ENCODE measurements around the gene FOXJ1.

FOXJ1 gene

DNA sequence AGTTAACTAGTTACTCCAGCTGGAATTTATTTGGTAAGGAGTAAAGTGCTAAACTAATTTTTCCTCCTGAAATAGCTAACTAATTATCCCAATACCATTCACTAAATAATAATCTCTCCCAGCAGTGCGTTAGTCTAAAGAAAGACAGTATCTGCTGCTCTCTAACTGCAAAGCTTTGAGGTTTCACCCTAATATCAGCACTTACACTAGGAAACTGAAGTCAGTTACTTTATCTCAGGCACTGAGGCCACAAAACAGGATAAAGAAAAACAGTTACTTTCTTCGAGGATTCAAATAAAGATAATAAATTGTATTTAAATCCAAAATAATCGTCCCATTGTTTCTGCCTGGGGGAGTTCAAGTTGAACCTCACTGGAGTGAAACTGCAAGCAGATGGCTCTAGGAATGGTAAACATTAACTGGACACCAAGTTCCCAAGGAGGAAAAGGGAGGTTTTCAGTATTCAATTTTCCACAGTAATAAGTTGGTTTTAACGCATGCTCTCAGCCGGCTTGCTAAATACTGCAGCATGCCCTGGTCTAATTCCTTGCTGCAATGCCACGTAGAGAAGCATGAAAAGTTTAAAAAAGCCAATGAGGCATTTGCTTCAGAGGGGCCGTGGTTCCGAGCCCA, 20.0 kb upstream of the FOXJ1 start:
- no peaks in the 10 kb centered on the region for H3K36me3 ChIP-seq (ENCODE audit: insufficient read depth, insufficient read length, low read length)
- TF ChIP-seq SUZ12 (IDR thresholded peaks at IDR 0.05; ENCODE audit: extremely low read depth, insufficient read depth, insufficient read length) (no peak), YY1 (IDR thresholded peaks at IDR 0.05; ENCODE audit: insufficient read depth, insufficient read length) (no peak), ZNF274 (IDR thresholded peaks at IDR 0.05; ENCODE audit: low read depth, low read length) (no peak)
- peaks cover 7% of the 10 kb centered on the region for H3K4me1 ChIP-seq (ENCODE audit: insufficient read depth, insufficient read length)
- no peaks in the 10 kb centered on the region for H3K9me3 ChIP-seq (ENCODE audit: insufficient read depth, low read length)
- no peak overlapping the region for H3K9ac ChIP-seq (ENCODE audit: insufficient read length, low read depth)
- H3K4me3 ChIP-seq (ENCODE audit: insufficient read length, low read depth), result no peak overlapping the region
- no peak for DNase-seq (ENCODE audit: low read depth, low spot score)
- H3K27me3 ChIP-seq (ENCODE audit: insufficient read depth, insufficient read length), result no peaks in the 10 kb centered on the region

DNA sequence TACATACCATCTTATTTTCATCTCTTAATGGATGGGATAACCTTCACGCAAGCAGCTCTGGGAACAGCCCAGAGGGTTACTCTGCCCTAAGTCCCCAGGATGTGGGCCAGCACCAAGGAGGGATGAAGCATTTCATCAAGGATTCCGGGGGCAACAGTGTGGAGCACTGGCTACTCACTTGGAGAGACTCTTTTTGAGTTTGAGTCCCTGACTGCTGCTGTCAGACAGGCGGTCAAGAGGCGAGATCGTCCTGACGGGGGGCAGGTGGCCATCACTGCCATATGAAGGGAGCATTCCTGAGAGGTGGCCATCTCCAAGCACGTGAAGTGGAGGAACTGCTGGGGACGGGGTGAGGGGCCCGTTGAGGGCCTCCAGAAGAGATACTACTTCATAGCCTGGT, 18.1 kb upstream of the FOXJ1 start:
- no peak for DNase-seq (ENCODE audit: low read depth, low spot score)
- Histone ChIP-seq H3K4me1 (ENCODE audit: insufficient read depth, insufficient read length) (peaks cover 8% of the 10 kb centered on the region), H3K36me3 (ENCODE audit: insufficient read depth, insufficient read length, low read length) (no peaks in the 10 kb centered on the region), H3K9me3 (ENCODE audit: insufficient read depth, low read length) (no peaks in the 10 kb centered on the region), H3K9ac (ENCODE audit: insufficient read length, low read depth) (no peak overlapping the region), H3K4me3 (ENCODE audit: insufficient read length, low read depth) (no peak overlapping the region), H3K27me3 (ENCODE audit: insufficient read depth, insufficient read length) (no peaks in the 10 kb centered on the region)
- TF ChIP-seq YY1 (IDR thresholded peaks at IDR 0.05; ENCODE audit: insufficient read depth, insufficient read length) (no peak), SUZ12 (IDR thresholded peaks at IDR 0.05; ENCODE audit: extremely low read depth, insufficient read depth, insufficient read length) (no peak), ZNF274 (IDR thresholded peaks at IDR 0.05; ENCODE audit: low read depth, low read length) (no peak)

DNA sequence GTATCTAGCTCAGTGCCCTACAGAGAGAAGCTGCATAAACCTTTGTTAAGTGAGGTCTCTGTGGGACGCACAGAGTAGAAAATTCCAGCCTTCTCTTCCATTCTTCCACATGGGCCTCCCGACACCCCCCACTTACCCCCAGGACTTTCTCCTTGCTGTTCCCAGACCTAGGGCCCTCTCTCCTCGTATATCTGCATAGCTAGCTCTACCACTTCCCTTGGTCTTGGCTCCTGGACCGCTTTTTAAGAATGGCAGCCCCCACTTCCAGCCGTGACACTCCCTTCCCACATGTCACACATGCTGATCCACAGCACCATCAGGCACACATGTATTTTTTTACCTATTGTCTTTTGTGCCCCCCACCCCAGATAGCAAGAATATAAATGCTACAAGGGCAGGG, 16.7 kb upstream of the FOXJ1 start:
- Histone ChIP-seq H3K9me3 (ENCODE audit: insufficient read depth, low read length) (no peaks in the 10 kb centered on the region), H3K4me3 (ENCODE audit: insufficient read length, low read depth) (no peak overlapping the region), H3K4me1 (ENCODE audit: insufficient read depth, insufficient read length) (peaks cover 14% of the 10 kb centered on the region), H3K9ac (ENCODE audit: insufficient read length, low read depth) (no peak overlapping the region), H3K36me3 (ENCODE audit: insufficient read depth, insufficient read length, low read length) (no peaks in the 10 kb centered on the region), H3K27me3 (ENCODE audit: insufficient read depth, insufficient read length) (no peaks in the 10 kb centered on the region)
- DNase-seq (ENCODE audit: low read depth, low spot score), result no peak
- no peak for TF ChIP-seq ZNF274 (IDR thresholded peaks at IDR 0.05; ENCODE audit: low read depth, low read length)
- no peak for TF ChIP-seq SUZ12 (IDR thresholded peaks at IDR 0.05; ENCODE audit: extremely low read depth, insufficient read depth, insufficient read length)
- TF ChIP-seq YY1 (IDR thresholded peaks at IDR 0.05; ENCODE audit: insufficient read depth, insufficient read length), result no peak

DNA sequence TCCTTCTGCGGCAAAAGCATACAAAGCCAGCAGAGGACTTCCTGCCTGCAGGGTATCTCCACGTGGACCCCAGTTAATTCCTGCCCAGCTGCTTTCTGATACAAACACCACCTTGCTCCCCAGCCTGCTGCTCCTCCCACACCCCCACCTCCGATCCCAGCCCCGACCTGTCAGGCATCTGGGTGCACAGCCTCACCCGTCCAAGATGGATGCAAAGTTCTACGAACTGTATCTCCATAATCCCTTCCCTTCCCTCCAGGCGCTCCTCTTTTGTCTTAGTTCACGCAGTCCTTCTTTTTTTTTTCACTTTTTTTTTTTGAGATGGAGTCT, 15.6 kb upstream of the FOXJ1 start:
- no peak for DNase-seq (ENCODE audit: low read depth, low spot score)
- no peaks in the 10 kb centered on the region for H3K36me3 ChIP-seq (ENCODE audit: insufficient read depth, insufficient read length, low read length)
- H3K9me3 ChIP-seq (ENCODE audit: insufficient read depth, low read length), result no peaks in the 10 kb centered on the region
- peaks cover 16% of the 10 kb centered on the region for H3K4me1 ChIP-seq (ENCODE audit: insufficient read depth, insufficient read length)
- H3K9ac ChIP-seq (ENCODE audit: insufficient read length, low read depth), result no peak overlapping the region
- no peak for TF ChIP-seq YY1 (IDR thresholded peaks at IDR 0.05; ENCODE audit: insufficient read depth, insufficient read length)
- no peak for TF ChIP-seq ZNF274 (IDR thresholded peaks at IDR 0.05; ENCODE audit: low read depth, low read length)
- TF ChIP-seq SUZ12 (IDR thresholded peaks at IDR 0.05; ENCODE audit: extremely low read depth, insufficient read depth, insufficient read length), result no peak
- H3K27me3 ChIP-seq (ENCODE audit: insufficient read depth, insufficient read length), result no peaks in the 10 kb centered on the region
- H3K4me3 ChIP-seq (ENCODE audit: insufficient read length, low read depth), result no peak overlapping the region

DNA sequence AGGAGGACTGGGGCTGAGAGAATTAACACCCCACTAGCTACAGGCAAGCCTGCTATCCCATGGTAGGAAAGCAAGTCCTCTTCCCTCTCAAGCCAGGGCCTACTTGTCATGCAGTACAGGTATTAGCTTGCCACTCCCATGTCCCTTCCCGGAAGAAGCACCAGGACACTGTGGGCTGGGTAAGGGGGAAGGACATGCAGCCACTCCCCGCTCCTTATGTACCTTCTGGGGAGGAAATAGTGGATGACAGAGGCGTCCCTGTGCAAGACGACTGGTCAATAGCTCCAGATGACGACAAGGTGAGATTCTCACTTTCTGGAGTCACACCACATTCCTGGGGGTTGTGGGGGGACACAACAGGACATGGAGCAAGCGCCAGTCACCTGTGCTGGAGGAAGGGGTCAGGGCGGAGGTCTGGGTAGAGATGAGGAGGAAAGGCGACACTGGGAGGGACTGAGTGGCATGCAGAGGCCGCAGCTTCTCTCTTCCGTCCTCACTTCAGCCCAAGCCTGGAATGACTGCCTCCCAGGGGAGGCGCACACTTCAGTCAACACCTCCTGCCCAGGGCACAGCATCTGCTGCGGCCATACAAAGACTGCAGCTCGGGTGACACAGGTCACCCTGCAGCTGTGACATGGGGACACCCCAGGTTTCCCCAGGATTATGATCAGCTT, 15.1 kb upstream of the FOXJ1 start:
- Histone ChIP-seq H3K4me1 (ENCODE audit: insufficient read depth, insufficient read length) (peaks cover 16% of the 10 kb centered on the region), H3K9me3 (ENCODE audit: insufficient read depth, low read length) (no peaks in the 10 kb centered on the region), H3K4me3 (ENCODE audit: insufficient read length, low read depth) (no peak overlapping the region), H3K9ac (ENCODE audit: insufficient read length, low read depth) (no peak overlapping the region), H3K27me3 (ENCODE audit: insufficient read depth, insufficient read length) (no peaks in the 10 kb centered on the region), H3K36me3 (ENCODE audit: insufficient read depth, insufficient read length, low read length) (no peaks in the 10 kb centered on the region)
- TF ChIP-seq SUZ12 (IDR thresholded peaks at IDR 0.05; ENCODE audit: extremely low read depth, insufficient read depth, insufficient read length) (no peak), YY1 (IDR thresholded peaks at IDR 0.05; ENCODE audit: insufficient read depth, insufficient read length) (no peak), ZNF274 (IDR thresholded peaks at IDR 0.05; ENCODE audit: low read depth, low read length) (no peak)
- no peak for DNase-seq (ENCODE audit: low read depth, low spot score)

DNA sequence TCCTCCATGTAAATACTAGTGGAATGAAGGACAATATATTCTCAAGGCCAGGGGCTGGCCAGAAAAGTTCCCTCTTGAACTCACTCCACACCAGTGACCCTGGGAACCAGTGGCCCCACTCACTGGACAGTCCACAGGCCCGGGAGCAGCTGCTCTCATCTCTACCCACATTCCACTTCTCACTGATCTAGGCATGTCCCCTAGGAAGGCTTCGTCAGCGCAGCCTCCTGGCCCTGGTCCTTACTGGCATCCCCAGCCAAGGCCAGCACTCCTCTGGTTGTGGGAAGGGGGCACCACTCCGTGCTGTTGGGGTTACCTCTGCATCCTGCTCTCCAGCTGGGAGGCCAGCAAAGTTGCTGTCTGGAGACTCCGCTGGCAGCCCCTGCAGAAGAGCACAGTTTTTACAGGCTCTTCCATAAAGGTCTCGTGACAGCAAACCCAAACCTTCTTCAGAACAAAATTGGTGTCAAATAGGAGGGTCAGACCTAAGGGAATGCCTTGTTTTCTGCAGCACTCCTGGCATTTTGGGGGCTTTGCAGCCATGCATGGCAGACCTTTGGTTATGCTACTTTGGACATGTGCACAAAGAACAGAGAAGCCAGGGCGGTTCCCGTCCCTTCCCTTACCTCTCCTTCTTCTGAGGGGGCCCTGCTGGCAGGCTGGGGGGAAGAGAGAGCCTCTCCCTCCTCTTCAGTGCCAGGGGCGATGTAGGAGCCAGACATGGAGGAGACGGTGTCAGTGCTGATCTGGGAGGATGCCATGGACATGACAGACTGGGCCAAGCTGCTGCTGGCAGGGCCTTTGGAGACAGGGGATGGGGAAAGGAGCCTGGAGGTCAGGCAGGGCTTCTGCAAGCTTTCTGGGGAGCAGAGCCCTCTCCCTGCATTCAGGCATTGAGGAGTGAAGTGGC, 14.1 kb upstream of the FOXJ1 start:
- DNase-seq (ENCODE audit: low read depth, low spot score), result no peak
- H3K27me3 ChIP-seq (ENCODE audit: insufficient read depth, insufficient read length), result no peaks in the 10 kb centered on the region
- no peaks in the 10 kb centered on the region for H3K9me3 ChIP-seq (ENCODE audit: insufficient read depth, low read length)
- TF ChIP-seq YY1 (IDR thresholded peaks at IDR 0.05; ENCODE audit: insufficient read depth, insufficient read length), result no peak
- TF ChIP-seq ZNF274 (IDR thresholded peaks at IDR 0.05; ENCODE audit: low read depth, low read length), result no peak
- TF ChIP-seq SUZ12 (IDR thresholded peaks at IDR 0.05; ENCODE audit: extremely low read depth, insufficient read depth, insufficient read length), result no peak
- H3K4me1 ChIP-seq (ENCODE audit: insufficient read depth, insufficient read length), result peaks cover 16% of the 10 kb centered on the region
- H3K9ac ChIP-seq (ENCODE audit: insufficient read length, low read depth), result no peak overlapping the region
- H3K36me3 ChIP-seq (ENCODE audit: insufficient read depth, insufficient read length, low read length), result peaks cover 2% of the 10 kb centered on the region
- H3K4me3 ChIP-seq (ENCODE audit: insufficient read length, low read depth), result no peak overlapping the region

DNA sequence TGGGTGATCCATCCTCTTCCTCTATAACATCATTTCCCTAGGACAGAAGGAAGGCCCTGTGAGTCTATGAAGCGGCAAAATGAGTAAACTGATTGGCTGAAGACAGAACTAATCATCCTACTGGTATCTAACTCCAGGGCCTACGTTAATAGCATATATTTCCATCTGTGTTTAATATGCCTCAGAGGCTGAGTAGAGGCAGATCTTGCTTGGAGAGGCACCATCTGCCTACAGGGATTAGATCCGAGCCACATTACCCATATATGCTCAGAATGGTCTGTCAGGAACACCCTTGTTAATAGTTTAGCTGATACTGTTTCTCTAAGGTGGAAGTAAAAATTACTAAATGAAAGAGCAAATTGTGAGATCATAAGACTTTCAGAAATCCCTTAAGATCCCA, 13.2 kb upstream of the FOXJ1 start:
- TF ChIP-seq ZNF274 (IDR thresholded peaks at IDR 0.05; ENCODE audit: low read depth, low read length) (no peak), SUZ12 (IDR thresholded peaks at IDR 0.05; ENCODE audit: extremely low read depth, insufficient read depth, insufficient read length) (no peak), YY1 (IDR thresholded peaks at IDR 0.05; ENCODE audit: insufficient read depth, insufficient read length) (no peak)
- Histone ChIP-seq H3K9me3 (ENCODE audit: insufficient read depth, low read length) (no peaks in the 10 kb centered on the region), H3K27me3 (ENCODE audit: insufficient read depth, insufficient read length) (no peaks in the 10 kb centered on the region), H3K4me3 (ENCODE audit: insufficient read length, low read depth) (no peak overlapping the region), H3K9ac (ENCODE audit: insufficient read length, low read depth) (no peak overlapping the region), H3K36me3 (ENCODE audit: insufficient read depth, insufficient read length, low read length) (peaks cover 2% of the 10 kb centered on the region), H3K4me1 (ENCODE audit: insufficient read depth, insufficient read length) (peaks cover 16% of the 10 kb centered on the region)
- DNase-seq (ENCODE audit: low read depth, low spot score), result no peak
